ENCODE results near the gene EXOC6.

Gene EXOC6

DNA sequence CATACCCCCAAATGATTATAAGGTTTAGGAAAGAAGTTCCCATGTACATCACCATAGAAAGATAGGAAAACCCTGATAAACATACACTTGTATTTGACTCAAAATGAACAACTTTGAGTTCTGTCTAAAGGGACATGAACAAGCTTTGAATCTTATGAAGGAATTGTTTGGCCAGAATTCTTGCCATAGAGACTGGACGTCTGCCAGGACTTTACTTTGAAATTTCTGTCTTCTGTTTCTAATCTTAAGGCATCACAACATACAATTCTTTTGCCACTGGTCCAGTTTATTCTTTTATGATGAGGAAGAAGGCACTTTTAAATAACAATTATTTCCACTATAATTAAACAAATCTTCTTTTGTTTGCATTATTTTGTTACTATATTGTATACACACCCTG lies 186.1 kb downstream of the EXOC6 start:
- Histone ChIP-seq H3K27me3 (ENCODE audit: insufficient read depth, low read depth) (no peaks in the 10 kb centered on the region), H4K20me1 (ENCODE audit: insufficient read depth) (no peaks in the 10 kb centered on the region), H3K4me3 (IDR thresholded peaks at IDR 0.05; ENCODE audit: insufficient read depth, low read depth, low read length) (no peak overlapping the region), H3K4me1 (ENCODE audit: low read depth, poor library complexity, severe bottlenecking) (peaks cover 57% of the 10 kb centered on the region), H3K36me3 (ENCODE audit: insufficient read depth) (no peaks in the 10 kb centered on the region), H3K9ac (no peak overlapping the region), H2AFZ (ENCODE audit: low read depth) (no peak overlapping the region), H3K27ac (peak overlapping the region; percentile 83; the same call in 1 of the 2 replicates), H3K4me2 (peak overlapping the region; percentile 95; the same call in 1 of the 2 replicates), H3K79me2 (ENCODE audit: insufficient read depth, low read depth) (no peaks in the 10 kb centered on the region)
- TF ChIP-seq, protein P1, sequence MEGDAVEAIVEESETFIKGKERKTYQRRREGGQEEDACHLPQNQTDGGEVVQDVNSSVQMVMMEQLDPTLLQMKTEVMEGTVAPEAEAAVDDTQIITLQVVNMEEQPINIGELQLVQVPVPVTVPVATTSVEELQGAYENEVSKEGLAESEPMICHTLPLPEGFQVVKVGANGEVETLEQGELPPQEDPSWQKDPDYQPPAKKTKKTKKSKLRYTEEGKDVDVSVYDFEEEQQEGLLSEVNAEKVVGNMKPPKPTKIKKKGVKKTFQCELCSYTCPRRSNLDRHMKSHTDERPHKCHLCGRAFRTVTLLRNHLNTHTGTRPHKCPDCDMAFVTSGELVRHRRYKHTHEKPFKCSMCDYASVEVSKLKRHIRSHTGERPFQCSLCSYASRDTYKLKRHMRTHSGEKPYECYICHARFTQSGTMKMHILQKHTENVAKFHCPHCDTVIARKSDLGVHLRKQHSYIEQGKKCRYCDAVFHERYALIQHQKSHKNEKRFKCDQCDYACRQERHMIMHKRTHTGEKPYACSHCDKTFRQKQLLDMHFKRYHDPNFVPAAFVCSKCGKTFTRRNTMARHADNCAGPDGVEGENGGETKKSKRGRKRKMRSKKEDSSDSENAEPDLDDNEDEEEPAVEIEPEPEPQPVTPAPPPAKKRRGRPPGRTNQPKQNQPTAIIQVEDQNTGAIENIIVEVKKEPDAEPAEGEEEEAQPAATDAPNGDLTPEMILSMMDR (conservative IDR thresholded peaks at IDR 0.05; ENCODE audit: low read depth, low read length), result no peak

DNA sequence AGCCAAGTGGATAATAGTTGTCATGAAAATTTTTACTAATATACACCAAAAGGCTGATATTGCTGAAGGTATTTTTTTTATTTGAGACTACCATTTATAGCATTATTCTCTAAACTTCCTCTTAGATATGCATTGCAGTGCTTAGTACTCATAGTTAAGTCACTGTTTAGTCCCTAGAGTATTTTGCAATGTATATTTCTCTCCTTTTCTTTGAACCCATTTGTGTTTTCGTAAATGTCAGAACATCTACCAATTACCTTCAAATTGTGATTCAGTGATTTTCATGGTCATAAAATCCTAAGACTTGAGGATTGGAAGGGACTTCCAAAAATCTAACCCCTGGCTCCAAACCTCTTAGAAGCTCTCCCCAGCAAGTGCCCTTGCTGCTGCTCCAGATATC lies 190.8 kb downstream of the EXOC6 start:
- Histone ChIP-seq H3K27ac (no peak overlapping the region), H3K36me3 (ENCODE audit: insufficient read depth) (no peaks in the 10 kb centered on the region), H3K4me3 (IDR thresholded peaks at IDR 0.05; ENCODE audit: insufficient read depth, low read depth, low read length) (no peak overlapping the region), H3K4me2 (no peak overlapping the region), H4K20me1 (ENCODE audit: insufficient read depth) (no peaks in the 10 kb centered on the region), H3K4me1 (ENCODE audit: low read depth, poor library complexity, severe bottlenecking) (peaks cover 22% of the 10 kb centered on the region), H2AFZ (ENCODE audit: low read depth) (no peak overlapping the region), H3K9ac (no peak overlapping the region), H3K79me2 (ENCODE audit: insufficient read depth, low read depth) (no peaks in the 10 kb centered on the region), H3K27me3 (ENCODE audit: insufficient read depth, low read depth) (no peaks in the 10 kb centered on the region)
- TF ChIP-seq, protein P1 (conservative IDR thresholded peaks at IDR 0.05; ENCODE audit: low read depth, low read length), result no peak

DNA sequence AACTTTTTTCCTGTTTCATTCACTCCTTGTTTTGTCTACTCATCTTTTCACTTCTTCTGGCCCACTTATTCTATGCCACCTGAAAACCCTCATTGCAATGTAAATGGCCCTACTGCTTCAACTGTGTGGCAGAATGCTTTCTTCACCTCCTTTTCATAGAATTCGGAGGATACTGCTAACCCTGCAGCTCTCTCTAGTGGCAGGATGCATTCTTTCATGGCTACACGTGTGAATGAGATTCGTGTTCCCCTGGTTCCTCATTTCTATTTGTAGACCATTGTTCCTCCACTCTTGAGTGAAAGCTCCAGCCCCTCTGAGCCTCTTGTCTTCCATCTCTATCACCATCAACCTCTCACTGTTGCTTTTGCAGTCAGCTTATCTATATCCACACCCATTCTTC lies 191.4 kb downstream of the EXOC6 start:
- Histone ChIP-seq H3K4me3 (IDR thresholded peaks at IDR 0.05; ENCODE audit: insufficient read depth, low read depth, low read length) (no peak overlapping the region), H2AFZ (ENCODE audit: low read depth) (no peak overlapping the region), H3K9ac (no peak overlapping the region), H3K36me3 (ENCODE audit: insufficient read depth) (no peaks in the 10 kb centered on the region), H3K27ac (no peak overlapping the region), H3K79me2 (ENCODE audit: insufficient read depth, low read depth) (no peaks in the 10 kb centered on the region), H3K4me2 (no peak overlapping the region), H3K27me3 (ENCODE audit: insufficient read depth, low read depth) (no peaks in the 10 kb centered on the region), H3K4me1 (ENCODE audit: low read depth, poor library complexity, severe bottlenecking) (peaks cover 16% of the 10 kb centered on the region), H4K20me1 (ENCODE audit: insufficient read depth) (no peaks in the 10 kb centered on the region)
- TF ChIP-seq, protein P1 (conservative IDR thresholded peaks at IDR 0.05; ENCODE audit: low read depth, low read length), result peak; percentile 58

DNA sequence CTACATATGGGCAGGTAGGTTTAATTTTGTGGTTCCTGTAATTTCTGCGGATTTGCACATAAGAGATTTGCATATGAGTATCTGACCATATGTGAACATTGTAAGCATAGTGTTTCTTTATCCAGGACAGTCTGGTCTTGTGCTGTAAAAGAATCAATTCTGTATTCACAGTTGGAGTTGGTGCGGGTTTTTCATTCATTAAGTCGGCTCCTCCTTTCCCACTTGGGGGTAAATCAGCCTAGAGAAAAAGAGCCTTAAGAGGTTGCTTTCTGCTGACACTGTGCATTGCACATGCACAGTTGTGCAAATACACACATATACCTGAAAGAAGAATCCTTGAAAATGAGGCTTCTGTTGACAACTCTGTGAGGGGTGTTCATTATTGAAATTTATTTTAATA lies 206.2 kb downstream of the EXOC6 start:
- TF ChIP-seq, protein P1 (conservative IDR thresholded peaks at IDR 0.05; ENCODE audit: low read depth, low read length), result no peak
- H3K27ac ChIP-seq, result no peak overlapping the region
- H3K27me3 ChIP-seq (ENCODE audit: insufficient read depth, low read depth), result no peaks in the 10 kb centered on the region
- H3K36me3 ChIP-seq (ENCODE audit: insufficient read depth), result no peaks in the 10 kb centered on the region
- no peak overlapping the region for H3K4me2 ChIP-seq
- H3K4me3 ChIP-seq (IDR thresholded peaks at IDR 0.05; ENCODE audit: insufficient read depth, low read depth, low read length), result no peak overlapping the region
- H3K79me2 ChIP-seq (ENCODE audit: insufficient read depth, low read depth), result no peaks in the 10 kb centered on the region
- H3K4me1 ChIP-seq (ENCODE audit: low read depth, poor library complexity, severe bottlenecking), result peaks cover 19% of the 10 kb centered on the region
- no peak overlapping the region for H2AFZ ChIP-seq (ENCODE audit: low read depth)
- no peak overlapping the region for H3K9ac ChIP-seq
- no peaks in the 10 kb centered on the region for H4K20me1 ChIP-seq (ENCODE audit: insufficient read depth)

Measured in KMS-11 (cell line).